Activated CD4-positive, CD25-positive, alpha-beta regulatory T cell (primary cell): ENCODE measurements around the gene TMEM263.
"Not testable (repeated sequence)": the region's sequence is repeated elsewhere in the genome, so short reads cannot be mapped to it uniquely, and the experiment has no call there.

Experiments
- DNase-seq, 4 experiments: peaks; one replicate each; lab custom pipeline; 2025; lab: John Stamatoyannopoulos, UW

The TMEM263 gene

GRCh38 chr12:106986625-106987389, 31.1 kb downstream of the TMEM263 start, which contains the start of gene MTERF2:
Gene MTERF2, minus strand, starts transcription at chr12:106987146. Its CDS starts 8,432 bp downstream, at chr12:106978714.
- DNase-seq, result peak; percentile 64 to 72 (median 70)

- no peak for DNase-seq
These were observed 32.1 kb downstream of the TMEM263 start for GRCh38 chr12:106987846-106988245.

- no peak for DNase-seq
These were observed 39.0 kb downstream of the TMEM263 start for GRCh38 chr12:106994579-106995220.

DNA sequence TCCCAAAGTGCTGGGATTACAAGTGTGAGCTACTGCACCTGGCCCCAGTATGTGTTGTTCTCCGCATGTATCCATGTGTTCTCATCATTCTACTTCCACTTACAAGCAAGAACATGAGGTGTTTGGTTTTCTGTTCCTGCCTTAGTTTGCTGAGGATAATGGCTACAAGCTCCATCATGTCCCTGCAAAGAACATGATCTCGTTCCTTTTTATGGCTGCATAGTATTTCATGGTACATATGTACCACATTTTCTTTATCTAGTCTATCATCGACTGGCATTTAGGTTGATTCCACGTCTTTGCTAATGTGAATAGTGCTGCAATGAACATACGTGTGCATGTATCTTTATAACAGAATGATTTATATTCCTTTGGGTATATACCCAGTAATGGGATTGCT, 40.4 kb downstream of the TMEM263 start:
- not testable (repeated sequence) for DNase-seq

DNA sequence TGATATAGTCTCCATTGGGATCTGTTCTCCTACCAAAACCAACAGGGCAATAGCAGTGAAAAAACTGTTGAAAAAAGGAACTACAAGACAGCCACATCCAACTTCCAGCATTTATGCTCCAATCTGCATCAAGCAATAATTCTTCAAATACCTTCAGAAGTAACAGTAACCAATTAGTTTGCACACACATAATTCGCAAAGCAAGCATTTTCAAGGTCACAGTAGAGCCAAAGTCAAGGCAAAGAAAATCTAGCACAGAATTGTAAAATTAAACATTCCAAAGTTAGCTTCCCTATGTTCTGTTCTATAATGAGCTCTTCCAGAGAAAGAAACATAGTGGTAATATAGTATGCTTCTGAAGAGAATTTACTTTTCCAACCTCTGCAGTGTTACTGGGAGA, 42.2 kb downstream of the TMEM263 start:
- no peak for DNase-seq

DNA sequence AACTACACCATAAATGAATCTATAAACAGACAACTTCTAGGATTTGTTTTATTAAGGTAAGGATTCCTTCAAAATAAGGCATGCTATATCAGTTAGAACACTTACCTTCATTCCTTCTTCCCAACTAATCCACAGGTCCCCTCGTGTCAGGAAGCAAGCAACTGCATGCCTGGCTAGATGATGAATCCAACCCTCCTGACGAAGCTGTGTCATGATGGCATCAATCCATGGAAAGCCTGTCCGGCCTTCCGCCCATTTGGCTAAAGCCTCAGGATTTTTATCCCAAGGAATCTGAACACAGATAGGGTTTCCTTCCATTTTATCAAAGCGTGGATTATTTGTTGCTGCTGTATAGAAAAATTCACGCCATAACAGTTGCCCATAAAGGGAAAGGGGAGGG, 43.7 kb downstream of the TMEM263 start:
- DNase-seq, result no peak

DNA sequence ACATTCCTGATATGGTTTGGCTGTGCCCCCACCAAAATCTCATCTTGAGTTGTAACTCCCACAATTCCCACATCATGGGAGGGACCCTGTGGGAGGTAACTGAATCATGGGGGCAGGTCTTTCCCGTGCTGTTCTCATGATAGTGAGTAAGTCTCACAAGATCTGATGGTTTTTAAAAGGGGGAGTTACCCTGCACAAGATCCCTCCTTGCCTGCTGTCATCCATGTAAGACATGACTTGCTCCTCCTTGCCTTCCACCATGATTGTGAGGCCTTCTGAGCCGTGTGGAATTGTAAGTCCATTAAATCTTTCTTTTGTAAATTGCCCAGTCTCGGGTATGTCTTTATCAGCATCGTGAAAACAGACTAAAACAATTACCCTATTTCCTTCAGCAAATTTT, 47.0 kb downstream of the TMEM263 start:
- not testable (repeated sequence) for DNase-seq

GRCh38 chr12:107007411-107007810, 51.7 kb downstream of the TMEM263 start:
- DNase-seq, result no peak

DNA sequence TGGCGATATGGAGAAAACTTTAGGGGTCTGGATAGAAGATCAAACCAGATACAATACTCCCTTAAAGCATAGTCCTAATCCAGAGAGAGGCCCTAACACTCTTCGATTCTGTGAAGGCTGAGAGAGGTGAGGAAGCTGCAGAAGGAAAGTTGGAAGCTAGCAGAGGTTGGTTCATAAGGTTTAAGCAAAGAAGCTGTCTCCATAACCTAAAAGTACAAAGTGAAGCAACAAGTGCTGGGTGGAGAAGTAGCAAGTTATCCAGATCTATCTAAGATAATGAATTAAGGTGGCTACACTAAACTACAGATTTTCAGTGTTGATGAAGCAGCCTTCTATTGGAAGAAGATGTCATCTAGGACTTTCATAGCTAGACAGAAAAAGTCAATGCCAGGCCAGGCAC, 55.8 kb downstream of the TMEM263 start:
- DNase-seq, result no peak

DNA sequence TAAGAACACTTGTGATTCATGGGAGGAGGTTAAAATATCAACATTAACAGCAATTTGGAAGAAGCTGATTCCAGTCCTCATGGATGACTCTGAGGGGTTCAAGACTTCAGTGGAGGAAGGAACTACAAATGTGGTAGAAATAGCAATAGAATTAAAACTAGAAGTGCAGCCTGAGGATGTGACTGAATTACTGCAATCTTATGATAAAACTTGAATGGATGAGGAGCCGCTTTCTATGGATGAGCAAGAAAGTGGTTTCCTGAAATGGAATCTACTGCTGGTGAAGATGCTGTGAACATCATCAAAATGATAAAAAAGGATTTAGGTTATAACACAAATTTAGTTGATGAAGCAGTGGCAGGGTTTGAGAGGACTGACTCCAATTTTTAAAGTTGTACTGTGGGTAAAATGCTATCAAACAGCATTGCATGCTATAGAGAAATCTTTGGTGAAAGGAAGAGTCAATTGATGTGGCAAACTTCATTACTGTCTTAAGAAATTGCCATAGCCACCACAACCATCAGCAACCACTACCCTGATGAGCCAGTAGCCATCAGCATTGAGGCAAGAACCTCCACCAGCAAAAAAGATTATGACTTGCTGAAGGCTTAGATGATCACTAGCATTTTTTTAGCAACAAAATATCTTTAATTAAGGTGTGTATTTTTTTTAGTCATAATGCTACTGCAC, 57.2 kb downstream of the TMEM263 start:
- DNase-seq, result no peak

DNA sequence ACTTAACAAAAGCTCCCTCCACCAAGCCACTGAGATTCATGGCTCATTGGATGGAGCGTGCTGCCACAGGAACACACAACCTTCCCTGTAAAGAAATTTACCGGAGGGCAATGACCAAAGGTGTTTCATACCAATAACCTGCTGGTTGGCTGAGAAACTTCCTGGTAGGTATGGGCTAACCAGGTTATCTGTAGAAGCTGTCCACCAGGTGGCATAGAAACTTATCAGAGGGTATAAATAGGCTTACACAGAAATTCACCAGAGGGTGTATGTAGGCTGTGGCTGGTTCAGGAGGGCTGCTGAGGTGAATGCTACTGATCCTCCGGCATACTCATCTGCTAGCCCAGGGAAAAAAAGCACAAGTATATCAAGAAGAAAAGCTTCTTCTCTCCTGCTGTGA, 58.3 kb downstream of the TMEM263 start:
- DNase-seq, result no peak

DNA sequence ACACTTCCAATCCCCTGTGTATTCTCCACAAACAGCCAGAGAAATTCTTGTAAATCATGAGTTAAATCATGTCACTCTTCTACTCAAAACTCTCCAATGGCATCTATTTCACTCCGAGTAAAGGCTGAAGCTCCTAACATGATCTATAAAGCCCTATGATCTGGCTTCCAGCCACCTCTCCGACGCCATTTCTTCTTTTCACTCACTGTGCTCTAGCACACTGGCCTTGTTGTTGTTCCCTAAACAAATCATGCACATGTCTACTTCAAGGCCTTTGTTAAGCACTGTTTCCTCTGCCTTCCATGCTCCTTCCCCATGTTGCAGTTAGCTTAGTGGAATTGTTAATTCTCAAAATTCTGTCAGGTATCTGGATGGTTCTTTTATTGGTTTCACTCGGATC, 61.3 kb downstream of the TMEM263 start:
- DNase-seq, result no peak

GRCh38 chr12:107019546-107019945, 63.8 kb downstream of the TMEM263 start:
- DNase-seq, result no peak
